HFF-Myc (cell line): ENCODE data around the gene RHO.

Source experiments
- DNase-seq: peaks from one replicate; pipeline ENCODE4 v3.0.0-alpha.2; 2011; ENCODE audit warnings: low read depth; ENCODE audit errors: extremely low read depth
- H3K4me3 ChIP-seq: replicated peaks from 2 replicates; pipeline ENCODE4 v1.5.1; 2011; ENCODE audit warnings: low read depth, mild to moderate bottlenecking, control low read depth, low read length
- CTCF ChIP-seq: IDR thresholded peaks from 2 replicates; pipeline ENCODE4 v1.5.1; 2012; ENCODE audit warnings: mild to moderate bottlenecking, low read depth, low read length, control low read depth; ENCODE audit errors: missing control alignments

The RHO gene

GRCh38 chr3:129577366-129577765 lies 48.9 kb downstream of the RHO start:
- no peak for DNase-seq
- TF ChIP-seq CTCF, result no peak
- no peak overlapping the region for H3K4me3 ChIP-seq

- DNase-seq, result no peak
- no peak overlapping the region for H3K4me3 ChIP-seq
- TF ChIP-seq CTCF, result no peak
These were observed 49.7 kb downstream of the RHO start for GRCh38 chr3:129577925-129578786.

GRCh38 chr3:129579991-129580390 lies 51.6 kb downstream of the RHO start:
- TF ChIP-seq CTCF, result no peak
- no peak for DNase-seq
- H3K4me3 ChIP-seq, result no peak overlapping the region

GRCh38 chr3:129581623-129582022 lies 53.2 kb downstream of the RHO start:
- TF ChIP-seq CTCF, result no peak
- DNase-seq, result no peak
- H3K4me3 ChIP-seq, result no peak overlapping the region

GRCh38 chr3:129582799-129583198 lies 54.4 kb downstream of the RHO start:
- no peak for DNase-seq
- TF ChIP-seq CTCF, result no peak
- H3K4me3 ChIP-seq, result no peak overlapping the region

GRCh38 chr3:129583289-129583688 lies 54.9 kb downstream of the RHO start:
- no peak for DNase-seq
- H3K4me3 ChIP-seq, result no peak overlapping the region
- TF ChIP-seq CTCF, result no peak
